Adipocyte (in vitro differentiated cells): ENCODE data around the gene TAF11L14.
"Not testable (repeated sequence)": the region's sequence is repeated elsewhere in the genome, so short reads cannot be mapped to it uniquely, and the experiment has no call there.

ENCODE experiments used
- DNase-seq: peaks from one replicate; pipeline ENCODE4 v3.0.0-alpha.2; 2015; ENCODE audit warnings: low read depth
- H3K27me3 ChIP-seq: replicated peaks from 2 replicates; pipeline ENCODE4 v1.7.0; 2013; ENCODE audit warnings: mild to moderate bottlenecking, low read length, moderate library complexity; ENCODE audit not compliant: control insufficient read depth, insufficient read depth
- H3K36me3 ChIP-seq: 2 replicates; pipeline ENCODE4 v1.7.0; 2013; ENCODE audit warnings: low read length, mild to moderate bottlenecking, moderate library complexity; ENCODE audit not compliant: control insufficient read depth, insufficient read depth, severe bottlenecking
- H3K4me1 ChIP-seq: 2 replicates; pipeline ENCODE4 v1.7.0; 2013; ENCODE audit warnings: mild to moderate bottlenecking, low read length, moderate library complexity; ENCODE audit not compliant: control insufficient read depth, insufficient read depth
- H3K4me3 ChIP-seq: 2 replicates; pipeline ENCODE4 v1.7.0; 2013; ENCODE audit warnings: mild to moderate bottlenecking, low read length, moderate library complexity
- H3K9ac ChIP-seq: 2 replicates; pipeline ENCODE4 v1.7.0; 2013; ENCODE audit warnings: mild to moderate bottlenecking, low read length, moderate library complexity
- H3K9me3 ChIP-seq: 2 replicates; pipeline ENCODE4 v1.7.0; 2013; ENCODE audit warnings: mild to moderate bottlenecking, low read length, moderate library complexity; ENCODE audit not compliant: control insufficient read depth

Gene TAF11L14

GRCh38 chr5:17634160-17634559 is at the start of gene TAF11L14:
Gene TAF11L14 (plus strand): TSS chr5:17634460.
- Histone ChIP-seq H3K27me3 (no peaks in the 10 kb centered on the region), H3K9me3 (no peaks in the 10 kb centered on the region), H3K9ac (no peak within 1 kb of the TSS), H3K4me3 (no peak within 1 kb of the TSS), H3K36me3 (no peaks in the 10 kb centered on the region), H3K4me1 (no peaks in the 10 kb centered on the region)
- no peak for DNase-seq

- DNase-seq, H3K27me3 ChIP-seq, H3K9me3 ChIP-seq, H3K4me3 ChIP-seq, H3K4me1 ChIP-seq, H3K36me3 ChIP-seq, H3K9ac ChIP-seq: not testable (repeated sequence)
Measured at GRCh38 chr5:17585658-17586057, 48.6 kb upstream of the TAF11L14 start, which contains the start of gene TAF11L7. Gene TAF11L7 (minus strand): TSS chr5:17585758.

DNA sequence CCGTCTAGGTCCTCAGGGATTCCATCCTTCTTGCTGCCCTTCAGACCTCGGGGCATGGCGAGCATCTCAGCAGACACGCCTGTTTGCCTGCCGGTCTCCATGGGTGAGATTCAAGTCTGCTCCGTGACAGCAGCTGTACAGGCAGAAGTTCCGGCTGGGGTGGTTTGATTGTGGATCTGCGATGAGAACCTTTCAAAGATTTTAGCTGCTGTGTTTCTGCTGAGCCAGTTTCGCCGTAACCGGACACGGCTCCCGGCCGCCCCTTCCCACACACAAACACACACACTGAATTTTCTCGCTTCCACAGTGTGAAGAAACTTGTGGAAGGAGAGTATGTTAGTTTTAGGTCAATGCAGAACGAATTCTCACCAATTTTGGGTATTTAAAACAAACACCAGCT is 43.4 kb upstream of the TAF11L14 start, which contains the start of gene TAF11L8:
TAF11L8 (minus strand) TSS at position 101 of the 400 bp plus-strand sequence.
- not testable (repeated sequence) for H3K4me1 ChIP-seq, H3K4me3 ChIP-seq, H3K9ac ChIP-seq, H3K9me3 ChIP-seq, DNase-seq, H3K27me3 ChIP-seq, H3K36me3 ChIP-seq

GRCh38 chr5:17594255-17594654 is 40.0 kb upstream of the TAF11L14 start, which contains the start of gene TAF11L9:
Gene TAF11L9 (minus strand): TSS chr5:17594394.
- H3K36me3 ChIP-seq, H3K9ac ChIP-seq, H3K27me3 ChIP-seq, DNase-seq, H3K4me1 ChIP-seq, H3K4me3 ChIP-seq, H3K9me3 ChIP-seq: not testable (repeated sequence)

DNA sequence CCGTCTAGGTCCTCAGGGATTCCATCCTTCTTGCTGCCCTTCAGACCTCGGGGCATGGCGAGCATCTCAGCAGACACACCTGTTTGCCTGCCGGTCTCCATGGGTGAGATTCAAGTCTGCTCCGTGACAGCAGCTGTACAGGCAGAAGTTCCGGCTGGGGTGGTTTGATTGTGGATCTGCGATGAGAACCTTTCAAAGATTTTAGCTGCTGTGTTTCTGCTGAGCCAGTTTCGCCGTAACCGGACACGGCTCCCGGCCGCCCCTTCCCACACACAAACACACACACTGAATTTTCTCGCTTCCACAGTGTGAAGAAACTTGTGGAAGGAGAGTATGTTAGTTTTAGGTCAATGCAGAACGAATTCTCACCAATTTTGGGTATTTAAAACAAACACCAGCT is 36.5 kb upstream of the TAF11L14 start, which contains the start of gene TAF11L10:
TAF11L10 (minus strand) TSS at position 101 of the 400 bp plus-strand sequence.
- not testable (repeated sequence) for DNase-seq, H3K9ac ChIP-seq, H3K4me3 ChIP-seq, H3K4me1 ChIP-seq, H3K9me3 ChIP-seq, H3K27me3 ChIP-seq, H3K36me3 ChIP-seq

GRCh38 chr5:17603880-17604279 is 30.4 kb upstream of the TAF11L14 start, which contains the start of gene TAF11L11:
Gene TAF11L11 (plus strand): TSS chr5:17604183.
- not testable (repeated sequence) for H3K36me3 ChIP-seq, H3K27me3 ChIP-seq, DNase-seq, H3K4me1 ChIP-seq, H3K9me3 ChIP-seq, H3K9ac ChIP-seq, H3K4me3 ChIP-seq

DNA sequence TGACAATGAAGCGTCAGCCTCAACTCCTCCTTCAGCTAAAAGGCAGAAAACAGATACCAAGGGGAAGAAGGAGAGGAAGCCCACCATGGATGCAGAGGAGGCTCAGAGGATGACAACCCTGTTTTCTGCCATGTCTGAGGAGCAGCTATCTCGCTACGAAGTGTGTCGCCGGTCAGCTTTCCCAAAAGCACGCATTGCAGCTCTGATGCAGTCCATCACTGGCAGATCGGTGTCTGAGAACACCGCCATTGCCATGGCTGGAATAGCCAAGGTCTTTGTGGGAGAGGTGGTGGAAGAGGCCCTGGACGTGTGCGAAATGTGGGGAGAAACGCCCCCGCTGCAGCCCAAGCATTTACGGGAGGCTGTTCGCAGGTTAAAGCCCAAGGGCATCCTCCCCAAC is 29.3 kb upstream of the TAF11L14 start:
- Histone ChIP-seq H3K9me3 (no peaks in the 10 kb centered on the region), H3K36me3 (no peaks in the 10 kb centered on the region), H3K27me3 (no peaks in the 10 kb centered on the region), H3K4me1 (no peaks in the 10 kb centered on the region), H3K9ac (no peak overlapping the region), H3K4me3 (no peak overlapping the region)
- DNase-seq, result no peak

DNA sequence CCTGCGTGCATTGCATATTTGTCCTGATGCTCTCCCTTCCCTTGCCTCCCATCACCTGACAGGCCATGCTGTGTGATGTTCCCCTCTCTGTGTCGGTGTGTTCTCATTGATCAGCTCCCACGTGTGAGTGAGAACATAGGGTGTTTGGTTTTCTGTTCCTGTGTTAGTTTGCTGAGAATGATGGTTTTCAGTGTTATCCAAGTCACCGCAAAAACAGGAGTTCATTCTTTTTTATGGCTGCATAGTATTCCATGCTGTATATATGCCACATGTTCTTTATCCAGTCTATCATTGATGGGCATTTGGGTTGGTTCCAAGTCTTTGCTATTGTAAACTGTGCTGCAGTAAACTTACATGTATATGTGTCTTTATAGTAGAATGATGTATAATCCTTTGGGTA is 26.8 kb upstream of the TAF11L14 start:
- DNase-seq, H3K9ac ChIP-seq, H3K36me3 ChIP-seq, H3K4me3 ChIP-seq, H3K4me1 ChIP-seq, H3K9me3 ChIP-seq, H3K27me3 ChIP-seq: not testable (repeated sequence)

DNA sequence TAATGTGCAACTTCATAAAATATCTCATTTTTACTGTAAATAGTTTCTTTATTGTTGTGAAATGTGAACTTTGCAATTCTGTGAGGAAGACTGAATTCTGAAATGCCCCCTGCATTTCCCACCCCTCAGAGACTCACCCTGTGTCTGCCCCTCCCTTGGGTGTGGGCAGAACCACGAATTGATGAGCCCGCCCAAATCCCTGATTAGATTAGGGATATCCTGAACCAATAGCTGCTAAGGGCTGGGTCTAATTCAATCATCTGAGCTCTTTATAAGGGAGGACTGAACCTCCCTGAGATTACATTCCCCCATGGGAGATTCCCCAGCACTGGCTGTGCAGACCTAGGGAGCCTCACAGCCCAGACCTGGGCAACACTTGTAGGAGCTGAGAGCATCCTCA is 24.2 kb upstream of the TAF11L14 start, which contains the start of gene TAF11L12:
TAF11L12 (plus strand) TSS at position 301 of the 400 bp plus-strand sequence.
- H3K4me1 ChIP-seq, H3K27me3 ChIP-seq, H3K36me3 ChIP-seq, H3K9ac ChIP-seq, DNase-seq, H3K9me3 ChIP-seq, H3K4me3 ChIP-seq: not testable (repeated sequence)

DNA sequence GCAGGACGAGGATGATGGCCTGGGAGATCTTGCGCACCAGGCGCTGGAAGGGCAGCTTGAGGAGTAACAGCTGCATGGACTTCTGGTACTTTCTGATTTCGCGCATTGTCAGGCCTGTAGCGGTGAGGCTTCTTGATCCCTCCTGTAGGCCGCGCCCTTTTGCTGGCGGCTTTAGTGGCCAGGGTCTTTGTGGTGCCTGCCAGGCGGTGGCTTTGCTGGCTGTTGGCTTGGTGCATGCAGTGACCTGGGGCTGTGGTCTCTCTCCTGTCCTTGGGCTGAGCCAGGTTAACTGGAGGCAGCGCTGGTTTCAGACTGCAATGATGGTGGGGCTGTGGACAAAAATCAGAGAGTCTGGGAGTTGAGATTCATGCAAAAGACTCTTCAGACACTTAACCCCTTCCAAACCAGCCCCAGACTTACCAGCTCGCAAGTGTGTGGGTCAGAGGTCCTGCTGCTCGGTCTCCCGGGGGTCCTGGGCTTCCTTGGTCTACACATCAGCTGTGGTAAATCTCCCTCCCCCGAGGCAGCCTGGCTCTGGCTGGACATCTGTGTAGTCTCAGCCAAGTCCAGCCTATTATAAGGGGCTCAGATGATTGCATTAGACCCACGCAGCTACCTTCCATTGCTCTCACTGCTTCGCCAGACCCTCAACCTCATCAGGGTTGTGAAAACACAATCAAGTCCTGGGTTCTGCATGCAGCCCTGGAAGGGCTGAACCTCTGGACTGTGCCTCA is 19.2 kb upstream of the TAF11L14 start:
- Histone ChIP-seq H3K27me3 (no peaks in the 10 kb centered on the region), H3K36me3 (no peaks in the 10 kb centered on the region), H3K4me3 (no peak overlapping the region), H3K9me3 (no peaks in the 10 kb centered on the region), H3K4me1 (no peaks in the 10 kb centered on the region), H3K9ac (no peak overlapping the region)
- no peak for DNase-seq

GRCh38 chr5:17619354-17619753 is 14.9 kb upstream of the TAF11L14 start:
- H3K4me1 ChIP-seq, result no peaks in the 10 kb centered on the region
- DNase-seq, result no peak
- no peaks in the 10 kb centered on the region for H3K27me3 ChIP-seq
- H3K9me3 ChIP-seq, result no peaks in the 10 kb centered on the region
- no peak overlapping the region for H3K4me3 ChIP-seq
- H3K9ac ChIP-seq, result no peak overlapping the region
- no peaks in the 10 kb centered on the region for H3K36me3 ChIP-seq

GRCh38 chr5:17620627-17621026 is 13.6 kb upstream of the TAF11L14 start:
- H3K27me3 ChIP-seq, result no peaks in the 10 kb centered on the region
- no peaks in the 10 kb centered on the region for H3K36me3 ChIP-seq
- no peak overlapping the region for H3K9ac ChIP-seq
- no peak overlapping the region for H3K4me3 ChIP-seq
- DNase-seq, result no peak
- no peaks in the 10 kb centered on the region for H3K9me3 ChIP-seq
- no peaks in the 10 kb centered on the region for H3K4me1 ChIP-seq
